Caco-2 (cell line): Measurements from ENCODE around the gene LMO2. TPM values are rescaled to one million over a fixed set of nuclear protein-coding genes. Genes with fewer than 3 reads are reported as not detected.

Experiments
- BruUV-seq: library from RNA; stranded (reverse); fragments of 400-500 nt; replicated peaks from 2 replicates; lab custom pipeline; 2021; lab: Mats Ljungman, UMichigan
- CTCF ChIA-PET: fragments of 300-600 bp; sonication (Branson Sonifier 250); formaldehyde crosslinking; loops from one replicate; lab custom pipeline; 2022; ENCODE audit warnings: antibody characterized with exemption; lab: Charles Lee
- POLR2A ChIA-PET: fragments of 300-600 bp; sonication (Branson Sonifier 250); formaldehyde crosslinking; loops from one replicate; lab custom pipeline; 2022; ENCODE audit warnings: antibody characterized with exemption; lab: Charles Lee
- DNase-seq, 2 experiments: peaks; one replicate each; pipeline versions ENCODE4 v3.0.0 to v3.0.0-alpha.2; 2020 to 2022
- H3K27me3 ChIP-seq: replicated peaks from 2 replicates; pipeline ENCODE4 v1.6.0; 2011; ENCODE audit warnings: low read length; ENCODE audit not compliant: control insufficient read depth, insufficient read depth
- H3K36me3 ChIP-seq: 2 replicates; pipeline ENCODE4 v1.5.1; 2011; ENCODE audit warnings: low read length; ENCODE audit not compliant: control insufficient read depth, insufficient read depth
- H3K4me1 ChIP-seq: fragments of 250-450 bp; sonication (Bioruptor Pico); 2 replicates; pipeline ENCODE4 v1.5.1; 2020; ENCODE audit warnings: mild to moderate bottlenecking
- H3K4me3 ChIP-seq: 2 replicates; pipeline ENCODE4 v1.5.1; 2011; ENCODE audit warnings: low read depth, mild to moderate bottlenecking, control low read depth, low read length
- H3K9me3 ChIP-seq: fragments of 250-450 bp; sonication (Bioruptor Pico); 2 replicates; pipeline ENCODE4 v1.5.1; 2020; ENCODE audit warnings: mild to moderate bottlenecking, moderate library complexity
- H3K27ac Mint-ChIP-seq: one replicate; pipeline ENCODE4 v1.8.0; 2022; ENCODE audit warnings: mixed read lengths; ENCODE audit not compliant: unreplicated experiment
- H3K27me3 Mint-ChIP-seq: one replicate; pipeline ENCODE4 v1.8.0; 2022; ENCODE audit warnings: mixed read lengths; ENCODE audit not compliant: insufficient read depth, unreplicated experiment
- H3K36me3 Mint-ChIP-seq: one replicate; pipeline ENCODE4 v1.8.0; 2022; ENCODE audit warnings: mild to moderate bottlenecking, mixed read lengths; ENCODE audit not compliant: insufficient read depth, unreplicated experiment
- H3K4me1 Mint-ChIP-seq: one replicate; pipeline ENCODE4 v1.8.0; 2022; ENCODE audit warnings: low read depth, mixed read lengths; ENCODE audit not compliant: unreplicated experiment
- H3K4me3 Mint-ChIP-seq: one replicate; pipeline ENCODE4 v1.8.0; 2022; ENCODE audit warnings: mild to moderate bottlenecking, moderate library complexity, mixed read lengths; ENCODE audit not compliant: unreplicated experiment
- H3K9me3 Mint-ChIP-seq: one replicate; pipeline ENCODE4 v1.8.0; 2022; ENCODE audit warnings: mixed read lengths; ENCODE audit not compliant: unreplicated experiment
- intact Hi-C: fragments of 100-400 bp; cut with micrococcal nuclease; formaldehyde crosslinking; loops from one replicate; pipeline ENCODE4 v1.10.0; 2022; ENCODE audit not compliant: unreplicated experiment
- total RNA-seq: library from RNA; stranded (reverse); gene quantifications from 2 replicates; pipeline ENCODE4 v1.2.3, GENCODE V29; 2022
- TF ChIP-seq, protein P1 (sequence below), 2 experiments: fragments of 200-600 bp in 1 of 2; IDR thresholded peaks; 1 replicate in 1 of 2; 2 replicates in 1 of 2; pipeline versions ENCODE4 v1.5.1 to v1.8.0; 2011 to 2022; ENCODE audit warnings: antibody characterized with exemption in 1 of 2, control low read depth in 1 of 2, inconsistent platforms in 1 of 2, low read depth in 1 of 2, low read length in 1 of 2, mild to moderate bottlenecking in 1 of 2, moderate library complexity in 1 of 2; ENCODE audit not compliant: insufficient read depth in 1 of 2, severe bottlenecking in 1 of 2, unreplicated experiment in 1 of 2

Gene LMO2
- total RNA-seq, 1 experiment from 2014 or later, result 0.29 TPM

GRCh38 chr11:33864479-33864878 lies 27.4 kb downstream of the LMO2 start:
- no TSS peak for BruUV-seq
- intact Hi-C loops, result no loop called here
- POLR2A ChIA-PET, result no interaction called here
- H3K27me3 Mint-ChIP-seq, result peaks cover 41% of the 10 kb centered on the region
- no peaks in the 10 kb centered on the region for H3K36me3 Mint-ChIP-seq
- no peaks in the 10 kb centered on the region for H3K9me3 ChIP-seq
- H3K4me3 Mint-ChIP-seq, result no peak overlapping the region
- H3K36me3 ChIP-seq, result no peaks in the 10 kb centered on the region
- H3K27ac Mint-ChIP-seq, result no peak overlapping the region
- peaks cover 15% of the 10 kb centered on the region for H3K27me3 ChIP-seq
- no peaks in the 10 kb centered on the region for H3K9me3 Mint-ChIP-seq
- TF ChIP-seq, protein P1, sequence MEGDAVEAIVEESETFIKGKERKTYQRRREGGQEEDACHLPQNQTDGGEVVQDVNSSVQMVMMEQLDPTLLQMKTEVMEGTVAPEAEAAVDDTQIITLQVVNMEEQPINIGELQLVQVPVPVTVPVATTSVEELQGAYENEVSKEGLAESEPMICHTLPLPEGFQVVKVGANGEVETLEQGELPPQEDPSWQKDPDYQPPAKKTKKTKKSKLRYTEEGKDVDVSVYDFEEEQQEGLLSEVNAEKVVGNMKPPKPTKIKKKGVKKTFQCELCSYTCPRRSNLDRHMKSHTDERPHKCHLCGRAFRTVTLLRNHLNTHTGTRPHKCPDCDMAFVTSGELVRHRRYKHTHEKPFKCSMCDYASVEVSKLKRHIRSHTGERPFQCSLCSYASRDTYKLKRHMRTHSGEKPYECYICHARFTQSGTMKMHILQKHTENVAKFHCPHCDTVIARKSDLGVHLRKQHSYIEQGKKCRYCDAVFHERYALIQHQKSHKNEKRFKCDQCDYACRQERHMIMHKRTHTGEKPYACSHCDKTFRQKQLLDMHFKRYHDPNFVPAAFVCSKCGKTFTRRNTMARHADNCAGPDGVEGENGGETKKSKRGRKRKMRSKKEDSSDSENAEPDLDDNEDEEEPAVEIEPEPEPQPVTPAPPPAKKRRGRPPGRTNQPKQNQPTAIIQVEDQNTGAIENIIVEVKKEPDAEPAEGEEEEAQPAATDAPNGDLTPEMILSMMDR (IDR thresholded peaks at IDR 0.05; ENCODE audit: insufficient read depth in 1 of 2, low read depth in 1 of 2, low read length in 1 of 2, severe bottlenecking in 1 of 2, unreplicated experiment in 1 of 2), result no peak
- DNase-seq, result no peak
- no peak overlapping the region for H3K4me3 ChIP-seq
- CTCF ChIA-PET, result interaction anchor here (1.4 kb wide), 1 partner anchor 107 kb away, joined by 7 read pairs; no protein-coding TSS in a partner anchor
- H3K4me1 Mint-ChIP-seq, result no peaks in the 10 kb centered on the region
- H3K4me1 ChIP-seq, result peaks cover 8% of the 10 kb centered on the region; the same call in 1 of the 2 replicates

- no peak for DNase-seq
- no TSS peak for BruUV-seq
- CTCF ChIA-PET, result interaction anchor here (0.6 to 1.4 kb wide), 3 partner anchors 15 to 124 kb away, joined by 3 to 7 read pairs (median 4); no protein-coding TSS in a partner anchor
- no peak overlapping the region for H3K4me3 ChIP-seq
- POLR2A ChIA-PET, result no interaction called here
- TF ChIP-seq, protein P1 (IDR thresholded peaks at IDR 0.05; ENCODE audit: insufficient read depth in 1 of 2, low read depth in 1 of 2, low read length in 1 of 2, severe bottlenecking in 1 of 2, unreplicated experiment in 1 of 2), result no peak
- Mint-ChIP-seq H3K27me3 (peaks cover 40% of the 10 kb centered on the region), H3K4me1 (no peaks in the 10 kb centered on the region), H3K4me3 (no peak overlapping the region), H3K36me3 (no peaks in the 10 kb centered on the region), H3K9me3 (no peaks in the 10 kb centered on the region), H3K27ac (no peak overlapping the region)
- intact Hi-C loops, result no loop called here
- H3K27me3 ChIP-seq, result peaks cover 13% of the 10 kb centered on the region
- no peaks in the 10 kb centered on the region for H3K9me3 ChIP-seq
- no peaks in the 10 kb centered on the region for H3K36me3 ChIP-seq
- peaks cover 3% of the 10 kb centered on the region; the same call in 1 of the 2 replicates for H3K4me1 ChIP-seq
Observed at GRCh38 chr11:33863418-33864172, 28.3 kb downstream of the LMO2 start.

- intact Hi-C loops, result no loop called here
- CTCF ChIA-PET, result no interaction called here
- H3K36me3 ChIP-seq, result no peaks in the 10 kb centered on the region
- H3K4me1 ChIP-seq, result no peaks in the 10 kb centered on the region
- no peaks in the 10 kb centered on the region for H3K9me3 ChIP-seq
- no peak for DNase-seq
- BruUV-seq, result no TSS peak
- H3K9me3 Mint-ChIP-seq, result no peaks in the 10 kb centered on the region
- peaks cover 31% of the 10 kb centered on the region for H3K27me3 Mint-ChIP-seq
- TF ChIP-seq, protein P1 (IDR thresholded peaks at IDR 0.05; ENCODE audit: insufficient read depth in 1 of 2, low read depth in 1 of 2, low read length in 1 of 2, severe bottlenecking in 1 of 2, unreplicated experiment in 1 of 2), result no peak
- POLR2A ChIA-PET, result no interaction called here
- no peak overlapping the region for H3K4me3 ChIP-seq
- H3K4me1 Mint-ChIP-seq, result no peaks in the 10 kb centered on the region
- H3K27ac Mint-ChIP-seq, result no peak overlapping the region
- peaks cover 9% of the 10 kb centered on the region for H3K27me3 ChIP-seq
- no peak overlapping the region for H3K4me3 Mint-ChIP-seq
- no peaks in the 10 kb centered on the region for H3K36me3 Mint-ChIP-seq
Observed at GRCh38 chr11:33861941-33862589, 29.8 kb downstream of the LMO2 start.
